CD4-positive, alpha-beta T cell treated with Interleukin-4 for 4 hours (primary cell): Measurements from ENCODE around the gene WNT9A.
"Not testable (repeated sequence)": the region's sequence is repeated elsewhere in the genome, so short reads cannot be mapped to it uniquely, and the experiment has no call there.

ENCODE experiments used
- DNase-seq: peaks from one replicate; pipeline ENCODE4 v3.0.0-alpha.2; 2020

Gene WNT9A

GRCh38 chr1:227947676-227948492 lies at the start of gene WNT9A:
TSS of gene WNT9A (minus strand) at chr1:227947932. CDS start at chr1:227947887, 45 bp downstream.
- DNase-seq, result no peak

- DNase-seq, result no peak
These were observed 48.6 kb upstream of the WNT9A start for GRCh38 chr1:227996187-227996950.

- no peak for DNase-seq
These were observed 47.0 kb upstream of the WNT9A start for GRCh38 chr1:227994632-227995300.

GRCh38 chr1:227987181-227987580 lies 39.4 kb upstream of the WNT9A start:
- no peak for DNase-seq

GRCh38 chr1:227975583-227976283 lies 28.0 kb upstream of the WNT9A start:
- DNase-seq, result not testable (repeated sequence)

GRCh38 chr1:227973724-227974288 lies 26.1 kb upstream of the WNT9A start:
- DNase-seq, result not testable (repeated sequence)

- not testable (repeated sequence) for DNase-seq
These were observed 25.2 kb upstream of the WNT9A start for GRCh38 chr1:227972843-227973374.

- not testable (repeated sequence) for DNase-seq
These were observed 24.5 kb upstream of the WNT9A start for GRCh38 chr1:227972283-227972679.

- not testable (repeated sequence) for DNase-seq
These were observed 24.0 kb upstream of the WNT9A start for GRCh38 chr1:227971643-227972282.

- not testable (repeated sequence) for DNase-seq
These were observed 23.5 kb upstream of the WNT9A start for GRCh38 chr1:227971216-227971615.

- DNase-seq, result not testable (repeated sequence)
These were observed 22.6 kb upstream of the WNT9A start for GRCh38 chr1:227970076-227970995.

- DNase-seq, result not testable (repeated sequence)
These were observed 20.1 kb upstream of the WNT9A start for GRCh38 chr1:227967815-227968214.

- not testable (repeated sequence) for DNase-seq
These were observed 19.0 kb upstream of the WNT9A start for GRCh38 chr1:227966733-227967132.

GRCh38 chr1:227961651-227962466 lies 14.1 kb upstream of the WNT9A start:
- no peak for DNase-seq

GRCh38 chr1:227959325-227959860 lies 11.7 kb upstream of the WNT9A start:
- no peak for DNase-seq

GRCh38 chr1:227958617-227959324 lies 11.0 kb upstream of the WNT9A start:
- DNase-seq, result no peak

- no peak for DNase-seq
These were observed 8.1 kb upstream of the WNT9A start for GRCh38 chr1:227955808-227956207.

- DNase-seq, result no peak
These were observed 6.6 kb upstream of the WNT9A start for GRCh38 chr1:227954163-227954850.
